HepG2 (cell line): ENCODE results near the gene RNF149. TPM values are rescaled to one million over a fixed set of nuclear protein-coding genes. Genes with fewer than 3 reads are reported as not detected.

Experiments
- ATAC-seq: fragments of 200-7000 bp; cut with Tn5 transposase; 3 replicates; pipeline ENCODE4 v1.9.1; 2020; ENCODE audit warnings: mild to moderate bottlenecking, moderate library complexity
- BruUV-seq: library from RNA; stranded (reverse); fragments of 400-500 nt; replicated peaks from 2 replicates; lab custom pipeline; 2021; lab: Mats Ljungman, UMichigan
- CTCF ChIA-PET: fragments of 300-600 bp; formaldehyde crosslinking; extraction: SDS; loops from one replicate; lab custom pipeline; 2021; ENCODE audit warnings: low total read pairs, inconsistent platforms, low intra/inter-chr PET ratio; lab: Yijun Ruan, JAX
- POLR2A ChIA-PET: fragments of 350-600 bp; sonication (Branson Sonifier 250); formaldehyde crosslinking; loops from one replicate; lab custom pipeline; 2020; ENCODE audit warnings: antibody characterized with exemption, inconsistent platforms; lab: Yijun Ruan, JAX
- DNase-seq: peaks from one replicate; pipeline ENCODE4 v3.0.0-alpha.2; 2015; ENCODE audit warnings: low spot score
- FAIRE-seq: peaks from 3 replicates; lab custom pipeline; 2011; peaks lifted over from hg19 to GRCh38; lab: Jason Lieb, UNC
- H2AFZ ChIP-seq: one replicate; pipeline ENCODE4 v1.6.1; 2011; ENCODE audit warnings: low read length, inconsistent platforms
- H3K27ac ChIP-seq: fragments of 300-600 bp; 3 replicates; pipeline ENCODE4 v1.8.0; 2011; ENCODE audit warnings: mixed run types, mild to moderate bottlenecking, mixed read lengths, low read length, inconsistent platforms; ENCODE audit not compliant: insufficient read depth; ENCODE audit errors: extremely low read length
- H3K27me3 ChIP-seq, 2 experiments: fragments of 200-600 bp in 1 of 2; 2 replicates in 1 of 2; 3 replicates in 1 of 2; pipeline versions ENCODE4 v1.6.0 to v1.8.0; 2011; ENCODE audit warnings: low read length in 2 of 2, mild to moderate bottlenecking in 2 of 2, moderate library complexity in 2 of 2, inconsistent platforms in 1 of 2; ENCODE audit not compliant: insufficient read depth in 2 of 2, control insufficient read depth in 1 of 2
- H3K36me3 ChIP-seq, 2 experiments: fragments of 200-600 bp in 1 of 2; replicated peaks in 1 of 2; 2 replicates in 1 of 2; 3 replicates in 1 of 2; pipeline versions ENCODE4 v1.5.1 to v1.8.0; 2011; ENCODE audit warnings: low read length in 2 of 2, inconsistent platforms in 1 of 2; ENCODE audit not compliant: insufficient read depth in 2 of 2, control insufficient read depth in 1 of 2
- H3K4me1 ChIP-seq: 2 replicates; pipeline ENCODE4 v1.5.1; 2012; ENCODE audit warnings: low read length, inconsistent platforms; ENCODE audit not compliant: insufficient read depth
- H3K4me2 ChIP-seq: 2 replicates; pipeline ENCODE4 v1.6.0; 2011; ENCODE audit warnings: low read depth, low read length, inconsistent platforms
- H3K4me3 ChIP-seq, 3 experiments: fragments of 200-600 bp in 1 of 3; sonication (generic), shearing (Covaris generic) in 1 of 3; replicated peaks in 1 of 3; 2 replicates each; pipeline ENCODE4 v1.5.1; 2011 to 2016; ENCODE audit warnings: low read length in 3 of 3, inconsistent platforms in 2 of 3, low read depth in 2 of 3, mild to moderate bottlenecking in 2 of 3, control low read depth in 1 of 3, mixed read lengths in 1 of 3; ENCODE audit not compliant: insufficient read depth in 1 of 3
- H3K79me2 ChIP-seq: one replicate; pipeline ENCODE4 v1.6.1; 2011; ENCODE audit warnings: low read length, inconsistent platforms; ENCODE audit not compliant: insufficient read depth
- H3K9ac ChIP-seq: 2 replicates; pipeline ENCODE4 v1.6.0; 2011; ENCODE audit warnings: mild to moderate bottlenecking, low read depth, low read length, inconsistent platforms; ENCODE audit not compliant: insufficient read depth
- H3K9me3 ChIP-seq: 2 replicates; pipeline ENCODE4 v1.5.1; 2012; ENCODE audit warnings: mild to moderate bottlenecking, low read length
- H4K20me1 ChIP-seq: 2 replicates; pipeline ENCODE4 v1.6.0; 2011; ENCODE audit warnings: inconsistent platforms, mild to moderate bottlenecking, low read length, moderate library complexity; ENCODE audit not compliant: insufficient read depth
- ARNT2 ChIP-seq: sonication (generic); formaldehyde crosslinking; IDR thresholded peaks from 2 replicates; pipeline ENCODE4 v1.8.0; 2022; ENCODE audit warnings: mild to moderate bottlenecking, low read depth, missing genetic modification reagents, moderate library complexity
- FOXA3 ChIP-seq: IDR thresholded peaks from 2 replicates; pipeline ENCODE4 v1.6.1; 2016; ENCODE audit warnings: missing genetic modification reagents, missing compliant biosample characterization
- HOXD1 ChIP-seq: sonication (generic); formaldehyde crosslinking; IDR thresholded peaks from 2 replicates; pipeline ENCODE4 v1.5.0; 2020; ENCODE audit warnings: missing genetic modification reagents
- LCORL ChIP-seq, 2 experiments: fragments of 450-650 bp in 1 of 2; sonication (generic) in 1 of 2; formaldehyde crosslinking in 1 of 2; IDR thresholded peaks; 2 replicates each; pipeline versions ENCODE4 v1.5.0 to v1.6.1; 2017 to 2020; ENCODE audit warnings: antibody characterized with exemption in 1 of 2, missing genetic modification reagents in 1 of 2
- SOX6 ChIP-seq, 2 experiments: fragments of 450-650 bp in 1 of 2; sonication (generic) in 1 of 2; formaldehyde crosslinking in 1 of 2; IDR thresholded peaks; 2 replicates each; pipeline versions ENCODE4 v1.4.0 to v1.6.1; 2017 to 2020; ENCODE audit warnings: antibody characterized with exemption in 1 of 2, mild to moderate bottlenecking in 1 of 2, missing genetic modification reagents in 1 of 2
- STAG1 ChIP-seq: sonication (generic); formaldehyde crosslinking; IDR thresholded peaks from 2 replicates; pipeline ENCODE4 v1.4.0; 2020; ENCODE audit warnings: missing genetic modification reagents
- STAT5B ChIP-seq: sonication (generic); formaldehyde crosslinking; IDR thresholded peaks from 2 replicates; pipeline ENCODE4 v1.4.0; 2020; ENCODE audit warnings: missing genetic modification reagents
- TBX2 ChIP-seq: sonication (generic); formaldehyde crosslinking; IDR thresholded peaks from 2 replicates; pipeline ENCODE4 v1.5.0; 2020; ENCODE audit warnings: missing genetic modification reagents, mild to moderate bottlenecking, borderline replicate concordance
- TBX3 ChIP-seq: fragments of 450-650 bp; IDR thresholded peaks from 2 replicates; pipeline ENCODE4 v1.6.1; 2017; ENCODE audit warnings: antibody characterized with exemption, mild to moderate bottlenecking, inconsistent platforms, borderline replicate concordance
- TEAD3 ChIP-seq: optimal IDR thresholded peaks from 2 replicates; pipeline ENCODE3; 2016; ENCODE audit warnings: borderline replicate concordance
- ZBTB7A ChIP-seq: sonication (generic); formaldehyde crosslinking; IDR thresholded peaks from 2 replicates; pipeline ENCODE4 v1.8.0; 2022; ENCODE audit warnings: mild to moderate bottlenecking, missing genetic modification reagents
- ZNF136 ChIP-seq: sonication (generic); formaldehyde crosslinking; IDR thresholded peaks from 2 replicates; pipeline ENCODE4 v1.8.1; 2022; ENCODE audit warnings: low read depth, mild to moderate bottlenecking, moderate library complexity, missing genetic modification reagents
- ZNF317 ChIP-seq: sonication (generic); formaldehyde crosslinking; IDR thresholded peaks from 2 replicates; pipeline ENCODE4 v1.5.0; 2020; ENCODE audit warnings: mild to moderate bottlenecking, missing genetic modification reagents
- ZNF550 ChIP-seq: sonication (generic); formaldehyde crosslinking; IDR thresholded peaks from 2 replicates; pipeline ENCODE4 v1.4.0; 2020; ENCODE audit warnings: mild to moderate bottlenecking, missing genetic modification reagents, borderline replicate concordance
- WGBS: methylation state at CpG from one replicate; pipeline ENCODE4 v1.1.6; 2017; ENCODE audit warnings: low lambda C conversion rate; 5-methylcytosine and 5-hydroxymethylcytosine counted together
- in situ Hi-C: cut with HindIII; loops from 2 replicates; pipeline ENCODE4 v1.10.0; 2017; ENCODE audit warnings: low pct_unique_long_range_greater_than_20kb; ENCODE audit not compliant: extremely low pct_ligation_motif_present
- intact Hi-C: fragments of 100-400 bp; cut with micrococcal nuclease; formaldehyde crosslinking; loops from one replicate; pipeline ENCODE4 v1.10.0; 2022; ENCODE audit not compliant: unreplicated experiment
- polyA plus RNA-seq, 8 experiments: library from polyadenylated mRNA; depleted of rRNA in 3 of 8; stranded (reverse) in 7 of 8; unstranded in 1 of 8; fragments of >200 nt; fragmentation: Illumina TruSeq in 4 of 8; extraction: Trizol in 4 of 8; gene quantifications; 2 replicates each; pipeline versions ENCODE4 v1.2.1 to v1.2.3, GENCODE V29; 2011 to 2016; ENCODE audit warnings: low read depth in 4 of 8, missing spikeins in 1 of 8, mixed read lengths in 1 of 8; ENCODE audit not compliant: insufficient read depth in 1 of 8
- total RNA-seq, 5 experiments: library from RNA; depleted of rRNA; stranded (reverse); fragments of >200 nt; fragmentation: Illumina TruSeq; extraction: Trizol; gene quantifications; 2 replicates each; pipeline ENCODE4 v1.2.3, GENCODE V29; 2016; ENCODE audit warnings: low read depth in 1 of 5
- TF ChIP-seq, protein P1 (sequence below): sonication (generic); formaldehyde crosslinking; IDR thresholded peaks from 2 replicates; pipeline ENCODE4 v1.5.0; 2020; ENCODE audit warnings: mild to moderate bottlenecking, missing genetic modification reagents, moderate library complexity
- TF ChIP-seq, protein P2 (sequence below): fragments of 450-650 bp; IDR thresholded peaks from 2 replicates; pipeline ENCODE4 v1.6.1; 2016

The RNF149 gene
- total and polyA plus RNA-seq, 2 of the 13 experiments (the other 11 are each of a cell fraction or from before 2014, with no cell fraction given): 87.6 to 109 TPM

- in situ Hi-C loops: no loop called here
- 49% methylated on average over 7 of the region's 7 CpGs for WGBS
These were observed 42.7 kb upstream of the RNF149 start for GRCh38 chr2:101351207-101351606.

GRCh38 chr2:101349893-101350662, 41.6 kb upstream of the RNF149 start:
- POLR2A ChIA-PET: no interaction called here
- in situ Hi-C loops (no loop called here), intact Hi-C loops (loop anchor here (10.0 kb wide), 2 partner anchors 245 to 475 kb away; no protein-coding TSS in a partner anchor)
- peak; percentile 50 for DNase-seq
- WGBS: 28% methylated on average over 7 of the region's 7 CpGs
- H4K20me1 ChIP-seq: no peaks in the 10 kb centered on the region
- no peaks in the 10 kb centered on the region; a peak in 2 of 5 replicates for H3K27me3 ChIP-seq
- peaks cover 27% of the 10 kb centered on the region for H3K4me1 ChIP-seq
- no peak overlapping the region for H3K9ac ChIP-seq
- H2AFZ ChIP-seq: no peak overlapping the region
- no peaks in the 10 kb centered on the region for H3K9me3 ChIP-seq
- no peaks in the 10 kb centered on the region for H3K79me2 ChIP-seq
- H3K36me3 ChIP-seq: no peaks in the 10 kb centered on the region
- peak; percentile 91 for ATAC-seq
- no TSS peak for BruUV-seq
- H3K4me2 ChIP-seq: 0 out of 2 replicates have a peak overlapping the region, but pooled peaks have one; percentile 16
- CTCF ChIA-PET: interaction anchor here (1.4 kb wide), 1 partner anchor 37 kb away, joined by 5 read pairs; the partner anchor contains the start of gene CREG2
- H3K4me3 ChIP-seq: no peak overlapping the region; a peak in 1 of 6 replicates
- FAIRE-seq: peak; percentile 66
- no peak overlapping the region for H3K27ac ChIP-seq
- TF ChIP-seq ZNF317 (CRISPR knock-in tag) (0 out of 2 replicates have a peak, but pooled peaks have one; percentile 33), TBX2 (CRISPR knock-in tag) (0 out of 2 replicates have a peak, but pooled peaks have one; percentile 23), SOX6 (IDR thresholded peaks at IDR 0.05) (no peak), SOX6 (CRISPR knock-in tag; IDR thresholded peaks at IDR 0.05) (peak; percentile 58; the same call in 1 of the 2 replicates), ZNF550 (CRISPR knock-in tag) (no peak), TEAD3 (CRISPR knock-in tag) (peak; percentile 35), LCORL (IDR thresholded peaks at IDR 0.05) (no peak), LCORL (CRISPR knock-in tag; IDR thresholded peaks at IDR 0.05) (0 out of 2 replicates have a peak, but pooled peaks have one; percentile 46), ARNT2 (CRISPR knock-in tag) (no peak), FOXA3 (0 out of 2 replicates have a peak, but pooled peaks have one; percentile 10), STAG1 (CRISPR knock-in tag) (peak; percentile 45)
- TF ChIP-seq, protein P1, sequence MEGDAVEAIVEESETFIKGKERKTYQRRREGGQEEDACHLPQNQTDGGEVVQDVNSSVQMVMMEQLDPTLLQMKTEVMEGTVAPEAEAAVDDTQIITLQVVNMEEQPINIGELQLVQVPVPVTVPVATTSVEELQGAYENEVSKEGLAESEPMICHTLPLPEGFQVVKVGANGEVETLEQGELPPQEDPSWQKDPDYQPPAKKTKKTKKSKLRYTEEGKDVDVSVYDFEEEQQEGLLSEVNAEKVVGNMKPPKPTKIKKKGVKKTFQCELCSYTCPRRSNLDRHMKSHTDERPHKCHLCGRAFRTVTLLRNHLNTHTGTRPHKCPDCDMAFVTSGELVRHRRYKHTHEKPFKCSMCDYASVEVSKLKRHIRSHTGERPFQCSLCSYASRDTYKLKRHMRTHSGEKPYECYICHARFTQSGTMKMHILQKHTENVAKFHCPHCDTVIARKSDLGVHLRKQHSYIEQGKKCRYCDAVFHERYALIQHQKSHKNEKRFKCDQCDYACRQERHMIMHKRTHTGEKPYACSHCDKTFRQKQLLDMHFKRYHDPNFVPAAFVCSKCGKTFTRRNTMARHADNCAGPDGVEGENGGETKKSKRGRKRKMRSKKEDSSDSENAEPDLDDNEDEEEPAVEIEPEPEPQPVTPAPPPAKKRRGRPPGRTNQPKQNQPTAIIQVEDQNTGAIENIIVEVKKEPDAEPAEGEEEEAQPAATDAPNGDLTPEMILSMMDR (CRISPR knock-in tag): peak; percentile 58
- TF ChIP-seq, protein P2, sequence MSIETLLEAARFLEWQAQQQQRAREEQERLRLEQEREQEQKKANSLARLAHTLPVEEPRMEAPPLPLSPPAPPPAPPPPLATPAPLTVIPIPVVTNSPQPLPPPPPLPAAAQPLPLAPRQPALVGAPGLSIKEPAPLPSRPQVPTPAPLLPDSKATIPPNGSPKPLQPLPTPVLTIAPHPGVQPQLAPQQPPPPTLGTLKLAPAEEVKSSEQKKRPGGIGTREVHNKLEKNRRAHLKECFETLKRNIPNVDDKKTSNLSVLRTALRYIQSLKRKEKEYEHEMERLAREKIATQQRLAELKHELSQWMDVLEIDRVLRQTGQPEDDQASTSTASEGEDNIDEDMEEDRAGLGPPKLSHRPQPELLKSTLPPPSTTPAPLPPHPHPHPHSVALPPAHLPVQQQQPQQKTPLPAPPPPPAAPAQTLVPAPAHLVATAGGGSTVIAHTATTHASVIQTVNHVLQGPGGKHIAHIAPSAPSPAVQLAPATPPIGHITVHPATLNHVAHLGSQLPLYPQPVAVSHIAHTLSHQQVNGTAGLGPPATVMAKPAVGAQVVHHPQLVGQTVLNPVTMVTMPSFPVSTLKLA: no peak

More at GRCh38 chr2:101351207-101351606, 42.7 kb upstream of the RNF149 start:
- no peaks in the 10 kb centered on the region for H3K79me2 ChIP-seq
- ChIA-PET POLR2A (no interaction called here), CTCF (interaction anchor here (1.4 kb wide), 1 partner anchor 36 kb away, joined by 5 read pairs; the partner anchor contains the start of gene CREG2)
- no peak for FAIRE-seq
- intact Hi-C loops: no loop called here
- no peaks in the 10 kb centered on the region for H3K9me3 ChIP-seq
- no peaks in the 10 kb centered on the region for H4K20me1 ChIP-seq
- TF ChIP-seq ZNF136 (CRISPR knock-in tag): no peak
- no peak for TF ChIP-seq HOXD1
- no peak for TF ChIP-seq ZBTB7A
- TF ChIP-seq STAT5B (CRISPR knock-in tag): no peak
- no peak for TF ChIP-seq TBX3
- no peak overlapping the region for H2AFZ ChIP-seq
- no peak overlapping the region for H3K4me3 ChIP-seq
- BruUV-seq: no TSS peak
- no peak overlapping the region for H3K9ac ChIP-seq
- no peak overlapping the region for H3K27ac ChIP-seq
- H3K36me3 ChIP-seq: no peaks in the 10 kb centered on the region
- H3K4me2 ChIP-seq: no peak overlapping the region
- H3K27me3 ChIP-seq: peaks cover 0 to 8% of the 10 kb centered on the region in 2 experiments; a peak in 2 of 5 replicates
- ATAC-seq: no peak
- DNase-seq: no peak
- H3K4me1 ChIP-seq: peaks cover 34% of the 10 kb centered on the region
